Measurements from ENCODE around the gene PTPN18. TPM values are rescaled to one million over a fixed set of nuclear protein-coding genes. Genes with fewer than 3 reads are reported as not detected.
"Not testable (repeated sequence)": the region's sequence is repeated elsewhere in the genome, so short reads cannot be mapped to it uniquely, and the experiment has no call there.

Gene PTPN18
- total RNA-seq, 1 donor from 2014 or later, result 12.9 TPM

GRCh38 chr2:130382313-130382917, 26.6 kb downstream of the PTPN18 start:
- DNase-seq, result no peak

DNA sequence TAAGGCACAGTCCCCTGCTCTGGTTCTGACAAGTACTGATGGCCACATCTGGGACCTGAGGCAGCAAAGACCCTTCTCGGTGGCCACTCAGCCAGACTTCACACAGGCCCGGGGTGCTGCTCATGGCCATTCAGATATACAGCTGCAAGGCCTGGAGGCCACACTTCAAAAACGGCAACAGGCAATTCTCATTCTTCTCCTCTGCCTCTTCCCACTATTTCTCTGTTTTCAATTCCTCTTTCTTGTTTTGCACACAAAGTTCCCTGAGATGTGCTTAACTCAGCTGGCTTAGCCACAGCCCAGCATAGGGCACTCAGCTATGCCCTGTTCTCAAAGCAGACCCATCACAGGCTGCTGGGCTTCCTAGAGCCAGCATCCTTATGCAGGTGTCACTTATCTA, 29.9 kb downstream of the PTPN18 start:
- no peak for DNase-seq

DNA sequence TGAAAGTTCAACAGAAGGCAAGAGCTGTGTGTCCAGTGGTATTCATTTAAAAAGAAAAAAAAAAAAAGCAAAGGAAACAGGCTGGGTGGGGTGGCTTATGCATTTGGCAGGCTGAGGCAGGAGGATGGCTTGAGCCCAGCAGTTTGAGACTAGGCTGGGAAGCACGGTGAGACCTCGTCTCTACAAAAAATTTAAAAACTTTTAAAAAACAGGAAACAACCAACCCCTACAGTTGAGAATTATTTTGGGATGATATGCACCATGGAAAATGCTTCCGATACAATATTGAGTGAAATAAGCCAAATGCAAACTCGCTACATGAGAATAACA, 31.2 kb downstream of the PTPN18 start:
- no peak for DNase-seq

DNA sequence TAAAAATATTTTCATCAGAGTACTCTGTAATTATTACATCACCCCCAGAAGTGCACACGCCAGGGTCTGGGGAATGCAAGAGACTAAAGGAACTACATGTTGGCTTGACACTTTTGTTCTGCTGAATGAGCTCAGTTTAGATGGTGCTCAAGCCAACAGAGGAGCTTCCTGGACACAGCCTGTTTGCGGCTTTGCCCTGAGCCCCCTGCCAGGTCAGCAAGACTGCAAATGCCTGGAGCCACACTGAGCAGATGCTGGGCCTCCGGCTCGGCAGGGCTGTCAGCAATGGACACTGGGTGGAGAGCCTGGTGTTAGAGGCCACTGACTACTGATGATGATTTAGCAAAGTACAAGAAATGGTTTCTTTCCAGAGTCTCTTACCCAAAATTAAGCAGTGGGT, 31.9 kb downstream of the PTPN18 start:
- DNase-seq, result no peak

- no peak for DNase-seq
These were observed 32.5 kb downstream of the PTPN18 start for GRCh38 chr2:130388221-130388907.

DNA sequence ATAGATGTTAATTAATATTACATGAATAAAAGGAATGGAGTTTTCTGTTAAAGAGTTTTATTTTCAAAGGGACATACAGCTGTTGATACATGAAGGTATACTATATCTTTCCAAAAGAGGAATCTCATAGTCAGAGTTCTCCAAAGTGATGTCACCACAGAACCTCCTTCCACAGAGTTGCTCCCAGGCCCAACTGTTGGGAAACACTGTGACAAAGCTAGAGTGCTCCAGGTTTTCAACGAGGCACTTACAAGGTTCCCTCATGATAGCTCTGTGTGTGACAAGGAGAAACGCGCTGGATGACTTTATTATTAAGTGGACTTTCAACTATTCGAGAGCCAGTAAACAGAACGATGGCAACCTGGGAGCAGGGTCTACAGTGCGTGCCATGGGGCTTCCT, 33.5 kb downstream of the PTPN18 start:
- no peak for DNase-seq

- no peak for DNase-seq
These were observed 33.9 kb downstream of the PTPN18 start for GRCh38 chr2:130389783-130390182.

- DNase-seq, result no peak
These were observed 34.7 kb downstream of the PTPN18 start for GRCh38 chr2:130390460-130391057.

DNA sequence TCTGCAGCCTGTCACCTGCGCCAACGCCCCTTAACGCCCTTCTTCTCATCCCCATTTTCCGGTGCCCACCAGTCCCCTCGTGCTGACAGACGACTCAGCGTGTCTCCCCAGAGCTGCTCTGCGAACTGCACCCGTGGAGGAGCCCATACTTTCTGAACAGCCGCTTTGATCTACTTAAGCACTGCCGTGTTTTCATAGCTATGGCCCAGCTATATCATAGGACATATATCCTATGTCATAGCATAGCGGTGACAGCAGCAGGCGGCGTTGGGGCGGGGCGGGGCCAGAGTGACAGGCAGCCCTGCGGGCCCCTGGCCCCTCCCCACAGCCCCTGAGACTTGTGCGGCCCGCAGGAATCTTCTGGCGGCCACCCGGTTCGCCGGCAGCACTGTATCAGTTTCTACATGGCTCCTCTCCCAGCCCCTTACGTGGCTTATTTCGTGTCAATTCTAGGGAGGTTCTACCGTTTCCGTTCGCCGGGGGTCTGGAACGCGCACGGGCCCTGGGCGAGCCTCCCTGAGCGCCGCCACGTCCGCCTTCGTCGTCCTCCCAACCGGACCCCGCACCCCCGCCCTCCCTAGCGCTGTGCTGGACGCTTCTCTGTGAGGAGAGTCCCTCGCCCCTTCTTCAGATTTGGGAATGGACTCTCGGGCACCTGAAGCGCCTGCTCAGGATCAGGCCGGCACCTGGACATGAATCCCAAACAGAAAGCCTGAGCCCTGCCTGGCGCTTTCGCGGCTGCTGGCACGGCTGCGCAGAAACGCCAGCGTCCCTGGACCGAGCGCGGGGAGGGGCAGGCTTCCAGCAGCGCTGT, 35.4 kb downstream of the PTPN18 start:
- peak; percentile 70 for DNase-seq

GRCh38 chr2:130391872-130392670, 36.2 kb downstream of the PTPN18 start:
- DNase-seq, result peak; percentile 51

DNA sequence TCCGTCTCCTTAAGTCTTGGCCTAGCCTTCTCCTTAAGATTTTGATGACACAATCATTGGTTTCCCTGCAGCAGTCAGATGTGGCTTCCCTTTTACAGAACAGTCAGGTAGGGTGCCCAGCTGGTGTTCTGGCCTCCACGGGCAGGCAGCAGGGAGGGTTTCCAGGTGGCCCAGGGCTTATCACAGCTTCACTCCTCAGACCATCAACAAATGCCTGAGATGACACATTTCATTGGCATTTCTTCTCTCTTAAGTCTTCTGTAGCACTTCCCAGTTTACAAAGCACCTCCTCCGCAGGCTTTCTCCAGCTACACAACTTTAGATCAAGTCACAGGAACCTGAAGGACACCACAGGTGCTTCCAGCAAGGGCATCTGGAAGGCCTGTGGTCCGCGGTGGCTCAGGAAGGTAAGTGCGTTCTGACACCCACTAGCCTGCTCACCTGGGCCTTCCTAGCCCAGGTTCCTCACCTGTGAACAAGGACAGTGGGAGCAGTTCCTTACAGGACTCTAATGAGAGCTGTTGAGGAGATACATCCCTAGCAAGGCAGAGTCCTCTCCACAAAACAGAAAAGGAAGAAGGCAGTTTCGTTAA, 37.6 kb downstream of the PTPN18 start:
- DNase-seq, result no peak

GRCh38 chr2:130406280-130406679, 50.4 kb downstream of the PTPN18 start:
- not testable (repeated sequence) for DNase-seq

DNA sequence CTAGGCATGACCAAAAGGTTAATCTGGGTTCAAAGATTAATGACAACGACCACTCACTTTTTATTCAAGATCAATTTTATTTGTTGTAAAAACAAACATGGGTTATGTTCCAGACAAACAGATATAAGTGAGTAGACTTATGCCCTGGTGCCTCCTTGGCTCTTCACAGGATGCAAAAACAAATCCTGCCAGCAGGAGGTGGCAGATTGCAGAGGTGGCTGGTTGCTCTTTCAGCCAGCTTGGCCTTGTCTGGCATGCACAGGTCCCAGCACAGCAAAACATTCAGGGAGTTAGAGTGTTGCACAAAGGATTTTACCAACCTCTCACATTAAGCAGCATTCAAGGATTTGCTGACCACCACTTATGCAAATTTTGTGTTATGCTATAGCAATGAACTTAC, 60.8 kb downstream of the PTPN18 start:
- DNase-seq, result not testable (repeated sequence)

DNA sequence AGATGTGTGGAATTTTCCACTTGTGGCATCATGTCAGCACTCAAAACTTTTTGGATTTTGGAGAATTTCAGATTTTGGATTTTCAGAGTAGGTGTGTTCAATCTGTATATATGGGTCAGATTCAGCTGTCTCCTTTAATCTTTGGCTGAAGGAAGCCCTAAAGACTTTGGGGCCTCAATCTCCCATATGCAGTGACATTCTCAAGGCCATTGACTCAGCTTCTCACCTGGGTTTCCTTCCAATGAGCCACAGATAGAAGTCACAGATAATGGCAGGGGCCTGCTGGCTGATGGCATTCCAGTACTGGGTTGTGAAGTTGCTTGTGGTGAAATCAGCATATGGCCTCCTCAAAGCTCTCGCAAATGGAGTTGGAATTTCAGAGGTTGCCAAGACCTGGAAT, 63.0 kb downstream of the PTPN18 start:
- DNase-seq, result not testable (repeated sequence)

Small RNA genes lying within 50 kb of the gene (small RNA-seq; reads per million reads assigned to genes)
- not detected for gene AC132479.1 (ENCODE audit: low replicate concordance)

Other genes with a start within 250 kb of the PTPN18 start
- not detected for gene POTEF, start 226.8 kb upstream of the PTPN18 start, total RNA-seq
- gene CCDC74B, start 210.9 kb upstream of the PTPN18 start, total RNA-seq, result 3.1 TPM
- gene SMPD4, start 174.5 kb upstream of the PTPN18 start, total RNA-seq, result 18.1 TPM
- gene MZT2B, start 173.8 kb upstream of the PTPN18 start, total RNA-seq, result 59.7 TPM
- gene TUBA3E, start 157.6 kb upstream of the PTPN18 start, total RNA-seq, result not detected
- gene IMP4, start 13.2 kb upstream of the PTPN18 start, total RNA-seq, result 33.0 TPM
- gene POTEI, start 153.3 kb downstream of the PTPN18 start, total RNA-seq, result 0.10 TPM
- not detected for gene CFC1B, start 165.2 kb downstream of the PTPN18 start, total RNA-seq
- gene CFC1, start 243.5 kb downstream of the PTPN18 start, total RNA-seq, result not detected

Data from skin of body (tissue), 3 donors.